ENCODE data around the gene SLC38A6.

- TF ChIP-seq CTCF (IDR thresholded peaks at IDR 0.05) (no peak), POLR2A (IDR thresholded peaks at IDR 0.05) (no peak)
These were observed 6.9 kb upstream of the SLC38A6 start for GRCh38 chr14:60974090-60974651.
